Activated gamma-delta T cell (primary cell): ENCODE results near the gene PRDM15.

Source experiments
- DNase-seq: peaks from one replicate; lab custom pipeline; 2025; lab: John Stamatoyannopoulos, UW

The PRDM15 gene

GRCh38 chr21:41840880-41841279 lies 38.3 kb downstream of the PRDM15 start:
- DNase-seq, result no peak

- DNase-seq, result no peak
These were observed 39.6 kb downstream of the PRDM15 start for GRCh38 chr21:41839387-41840000.

GRCh38 chr21:41837756-41838297 lies 41.3 kb downstream of the PRDM15 start:
- DNase-seq, result no peak

- no peak for DNase-seq
These were observed 42.8 kb downstream of the PRDM15 start for GRCh38 chr21:41836166-41837015.

- no peak for DNase-seq
These were observed 43.4 kb downstream of the PRDM15 start for GRCh38 chr21:41835711-41836154.

- no peak for DNase-seq
These were observed 44.0 kb downstream of the PRDM15 start for GRCh38 chr21:41834926-41835663.

GRCh38 chr21:41834252-41834925 lies 44.8 kb downstream of the PRDM15 start:
- no peak for DNase-seq

GRCh38 chr21:41833497-41834115 lies 45.5 kb downstream of the PRDM15 start:
- DNase-seq, result no peak

GRCh38 chr21:41832596-41833496 lies 46.3 kb downstream of the PRDM15 start:
- no peak for DNase-seq

- DNase-seq, result no peak
These were observed 47.1 kb downstream of the PRDM15 start for GRCh38 chr21:41831866-41832595.

GRCh38 chr21:41831453-41831831 lies 47.7 kb downstream of the PRDM15 start:
- no peak for DNase-seq

GRCh38 chr21:41830764-41831452 lies 48.2 kb downstream of the PRDM15 start:
- DNase-seq, result no peak

- no peak for DNase-seq
These were observed 48.9 kb downstream of the PRDM15 start for GRCh38 chr21:41830145-41830707.

GRCh38 chr21:41828884-41829360 lies 50.2 kb downstream of the PRDM15 start:
- no peak for DNase-seq

- no peak for DNase-seq
These were observed 50.9 kb downstream of the PRDM15 start for GRCh38 chr21:41827951-41828883.

GRCh38 chr21:41825881-41826280 lies 53.3 kb downstream of the PRDM15 start:
- no peak for DNase-seq

GRCh38 chr21:41825216-41825615 lies 53.9 kb downstream of the PRDM15 start:
- DNase-seq, result no peak
